HUDEP-2 (cell line): ENCODE measurements around the gene HTD2.
"Not testable (repeated sequence)": the region's sequence is repeated elsewhere in the genome, so short reads cannot be mapped to it uniquely, and the experiment has no call there.

ENCODE experiments used
- DNase-seq, 76 experiments: peaks; one replicate each; lab custom pipeline; 2025; ENCODE audit not compliant: unreplicated experiment in 76 of 76; lab: John Stamatoyannopoulos, UW

HTD2 gene

DNA sequence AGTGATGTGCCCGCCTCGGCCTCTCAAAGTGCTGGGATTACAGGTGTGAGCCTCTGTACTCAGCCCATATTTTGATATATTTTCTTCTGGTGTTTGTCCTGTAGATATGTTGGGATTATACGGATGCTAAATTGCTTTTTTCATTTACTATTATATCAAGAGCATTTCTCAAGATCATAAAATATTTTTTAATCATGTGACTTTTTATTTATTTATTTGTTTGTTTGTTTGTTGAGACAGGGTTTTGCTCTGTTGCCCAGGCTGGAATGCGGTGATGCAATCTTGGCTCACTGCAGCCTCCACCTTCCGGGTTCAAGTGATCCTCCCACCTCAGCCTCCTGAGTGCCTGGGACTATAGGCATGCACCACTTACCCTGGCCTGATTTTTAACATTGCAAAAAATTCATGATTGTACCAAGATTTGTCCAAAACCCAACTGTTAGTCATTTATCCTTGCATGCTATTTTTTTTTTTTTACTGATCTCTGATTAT lies 23.6 kb downstream of the HTD2 start:
- no peak for DNase-seq

- DNase-seq = no peak
Observed at GRCh38 chr3:58331593-58332152, 25.4 kb downstream of the HTD2 start.

DNA sequence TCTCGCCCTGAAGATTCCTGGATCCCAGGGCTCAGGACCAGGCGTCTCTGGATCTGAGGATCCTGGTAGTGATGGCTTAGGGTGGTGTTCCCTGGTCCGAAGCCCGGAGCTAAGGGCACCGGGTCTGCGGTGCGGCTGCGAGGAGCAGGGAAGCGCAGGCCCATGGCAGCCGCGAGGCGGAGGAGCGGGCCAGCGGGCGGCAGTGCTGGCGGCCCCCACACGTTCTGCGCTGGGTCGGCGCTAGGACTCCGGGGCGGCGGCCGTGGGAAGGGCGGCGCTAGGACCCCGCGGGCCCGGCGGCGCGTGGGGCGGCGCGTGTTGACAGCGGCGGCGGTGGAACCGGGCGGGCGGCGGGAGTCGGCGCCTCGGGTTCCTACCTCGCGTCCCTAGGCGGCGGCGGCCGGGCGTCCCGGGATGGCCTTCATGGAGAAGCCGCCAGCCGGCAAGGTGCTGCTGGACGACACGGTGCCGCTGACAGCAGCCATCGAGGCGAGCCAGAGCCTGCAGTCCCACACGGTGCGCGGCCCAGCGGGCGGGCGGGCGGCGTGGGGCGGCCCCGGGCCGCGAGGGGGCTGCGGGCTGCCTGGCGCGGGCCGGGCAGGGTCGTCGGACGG lies 26.4 kb downstream of the HTD2 start, which contains the start of gene PXK:
TSS of gene PXK (plus strand) at position 318 of the 614 bp plus-strand sequence. CDS start at position 415, 97 bp downstream.
- DNase-seq = peak in 64 of 76 experiments; percentile 5 to 78 (median 52)

DNA sequence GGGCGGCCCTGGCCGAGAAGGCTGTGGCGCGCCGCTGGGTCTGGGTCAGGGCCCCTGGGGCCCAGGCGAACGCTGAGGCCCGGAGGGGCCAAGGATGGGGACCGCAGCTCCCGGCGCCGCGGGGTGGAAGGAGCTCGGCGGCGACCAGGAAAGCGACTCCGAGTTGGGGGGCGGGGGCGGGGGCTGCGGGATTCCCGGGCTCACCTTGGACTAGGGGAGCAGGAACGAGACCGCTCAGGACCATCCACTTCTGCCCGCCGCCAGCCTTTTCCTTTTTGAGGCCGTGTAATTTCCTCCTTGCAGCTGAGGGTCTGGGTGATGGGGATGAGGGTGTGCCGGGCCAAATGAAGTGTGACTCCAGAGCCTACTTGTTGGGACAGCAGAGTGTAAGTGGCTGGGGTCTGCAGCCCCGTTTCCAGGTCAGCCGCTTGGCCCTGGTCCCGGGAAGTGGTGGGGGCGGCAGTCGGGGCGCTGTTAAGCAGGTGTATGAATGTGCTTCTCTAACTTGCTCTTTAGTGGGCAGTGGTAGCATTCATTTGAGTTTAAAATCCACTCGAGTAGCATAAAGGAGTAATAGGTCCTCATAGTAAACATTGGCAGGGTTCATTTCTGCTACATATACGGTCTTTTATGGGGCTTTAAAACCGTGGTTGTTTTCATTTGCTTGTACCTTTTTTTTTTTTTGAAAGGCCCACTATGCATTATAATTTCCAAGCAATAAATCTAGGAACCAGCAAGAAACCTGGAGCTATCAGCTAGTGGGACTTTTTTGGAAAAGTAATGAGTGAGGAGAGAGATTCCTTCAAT lies 27.1 kb downstream of the HTD2 start:
- peak in 4 of 76 experiments; percentile 6 to 15 (median 9) for DNase-seq

- no peak for DNase-seq
Observed at GRCh38 chr3:58334013-58334321, 27.6 kb downstream of the HTD2 start.

GRCh38 chr3:58334506-58334884 lies 28.2 kb downstream of the HTD2 start:
- peak in 1 of 76 experiments; percentile 26 for DNase-seq

- DNase-seq = no peak
Observed at GRCh38 chr3:58335652-58335947, 29.3 kb downstream of the HTD2 start.

DNA sequence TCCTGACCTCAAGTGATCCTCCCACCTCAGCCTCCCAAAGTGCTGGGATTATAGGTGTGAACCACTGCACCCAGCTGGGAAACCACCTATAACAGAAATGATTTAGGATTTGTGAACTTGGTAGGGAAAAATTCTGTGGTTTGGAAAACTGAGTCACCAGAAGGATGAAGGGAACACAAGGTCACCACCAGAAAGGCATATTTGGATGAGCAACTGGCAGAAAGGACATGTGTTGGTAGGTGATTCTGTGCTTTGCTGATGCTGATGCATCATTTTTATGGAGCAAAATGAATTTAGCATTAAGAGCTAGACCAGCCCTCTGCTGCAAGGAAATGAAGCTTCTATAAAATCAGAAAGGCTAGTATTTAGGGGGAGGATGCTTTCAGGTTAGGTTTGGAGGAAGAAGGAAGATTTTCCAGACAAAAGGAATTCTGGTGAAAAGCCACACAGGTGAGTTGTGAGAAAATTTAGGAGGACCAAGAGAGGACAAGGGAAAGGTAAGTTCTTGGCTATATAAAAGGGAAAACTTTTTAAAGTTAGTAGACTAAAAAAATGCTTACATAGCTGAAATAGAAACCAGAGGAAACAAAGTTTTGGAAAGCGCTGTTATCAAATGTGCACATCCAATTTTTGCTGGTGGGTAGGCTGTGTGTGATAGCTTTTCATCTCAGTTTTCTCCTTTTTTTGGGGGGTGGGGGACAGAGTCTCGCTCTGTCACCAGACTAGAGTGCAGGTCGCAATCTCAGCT lies 30.0 kb downstream of the HTD2 start:
- no peak for DNase-seq

- DNase-seq = no peak
Observed at GRCh38 chr3:58337190-58337589, 30.9 kb downstream of the HTD2 start.

DNA sequence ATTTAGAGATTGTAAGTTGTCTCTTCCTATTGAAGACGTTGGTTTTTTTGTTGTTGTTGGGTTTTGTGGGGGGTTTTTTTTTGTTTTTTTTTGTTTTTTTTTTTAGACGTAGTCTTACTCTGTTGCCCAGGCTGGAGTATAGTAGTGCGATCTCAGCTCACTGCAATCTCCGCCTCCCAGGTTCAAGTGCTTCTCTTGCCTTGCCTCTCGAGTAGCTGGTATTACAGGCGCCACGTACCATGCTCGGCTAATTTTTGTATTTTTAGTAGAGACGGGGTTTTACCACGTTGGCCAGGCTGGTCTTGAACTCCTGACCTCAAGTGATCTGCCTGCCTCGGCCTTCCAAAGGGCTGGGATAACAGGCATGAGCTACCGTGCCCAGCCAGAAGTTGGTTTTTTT lies 32.8 kb downstream of the HTD2 start:
- not testable (repeated sequence) for DNase-seq

GRCh38 chr3:58340594-58341244 lies 34.4 kb downstream of the HTD2 start:
- DNase-seq = no peak

- no peak for DNase-seq
Observed at GRCh38 chr3:58341376-58341775, 35.1 kb downstream of the HTD2 start.

DNA sequence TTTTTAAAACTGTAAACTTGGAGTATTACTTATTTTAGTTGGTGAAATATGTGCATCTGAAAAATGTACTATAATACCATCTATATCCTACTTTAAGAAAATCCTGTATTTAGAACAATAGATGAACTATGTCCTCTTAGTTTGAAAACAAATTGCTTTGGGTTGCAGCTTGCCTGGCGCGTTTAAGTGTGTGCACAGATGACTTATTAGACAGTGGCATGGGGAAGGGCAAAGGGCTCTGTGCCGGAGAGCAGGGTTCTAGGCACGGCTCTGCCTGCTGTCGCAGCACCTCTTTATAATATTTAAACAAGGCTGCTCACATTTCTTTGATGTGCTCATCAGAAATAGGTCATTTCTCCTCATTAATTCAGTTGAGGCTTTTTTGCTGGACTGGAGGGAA lies 36.4 kb downstream of the HTD2 start:
- DNase-seq = no peak

DNA sequence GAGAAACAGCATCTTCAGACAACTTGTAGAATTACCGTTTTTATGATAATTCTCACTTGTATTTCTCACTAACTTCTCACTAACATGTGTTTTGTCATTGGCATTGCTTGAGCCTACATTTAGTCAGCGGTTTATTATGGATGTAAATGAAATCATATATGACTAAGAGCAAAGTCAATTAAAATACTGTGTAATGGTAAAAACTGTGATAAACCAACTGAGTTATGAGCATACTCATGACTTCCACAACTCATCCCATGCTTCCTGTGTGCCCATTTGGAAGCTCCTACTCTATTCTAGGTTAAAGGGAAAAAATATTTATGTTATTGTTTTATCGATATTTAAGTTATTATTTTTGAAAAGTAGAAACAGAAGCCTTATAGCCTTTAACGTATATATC lies 39.1 kb downstream of the HTD2 start:
- DNase-seq = no peak

DNA sequence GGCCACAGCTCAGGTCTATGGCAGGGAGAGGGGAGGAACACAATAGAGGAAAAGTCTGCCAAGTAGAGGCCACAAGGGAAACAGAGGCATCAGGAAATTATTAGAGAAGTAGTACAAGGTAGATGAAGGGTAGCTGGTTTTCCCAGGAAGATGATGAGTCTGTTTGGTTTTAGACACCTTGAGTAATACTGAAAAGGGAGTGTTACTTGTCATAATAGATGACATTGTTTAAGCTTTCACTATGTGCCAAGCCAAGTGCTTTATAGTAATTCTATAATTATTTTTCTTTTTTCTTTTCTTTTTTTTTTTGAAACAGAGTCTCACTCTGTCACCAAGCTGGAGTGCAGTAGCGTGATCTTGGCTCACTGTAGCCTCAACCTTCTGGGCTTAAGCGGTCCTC lies 40.0 kb downstream of the HTD2 start:
- DNase-seq = no peak

DNA sequence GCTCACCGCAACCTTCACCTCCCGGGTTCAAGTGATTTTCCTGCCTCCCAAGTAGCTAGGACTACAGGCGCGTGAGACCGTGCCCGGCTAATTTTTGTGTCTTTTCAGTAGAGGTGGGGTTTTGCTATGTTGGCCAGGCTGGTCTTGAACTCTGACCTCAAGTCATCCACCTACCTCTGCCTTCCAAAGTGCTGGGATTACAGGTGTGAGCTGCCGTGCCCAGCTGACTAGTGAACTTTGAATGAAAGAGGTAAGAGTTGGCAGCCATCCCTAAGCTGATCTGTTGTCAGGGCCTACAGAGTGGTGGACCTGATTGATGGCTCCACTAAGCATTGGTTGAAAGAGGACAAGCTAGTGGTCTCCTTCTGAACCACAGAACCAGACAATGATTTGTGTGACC lies 41.7 kb downstream of the HTD2 start:
- no peak for DNase-seq

DNA sequence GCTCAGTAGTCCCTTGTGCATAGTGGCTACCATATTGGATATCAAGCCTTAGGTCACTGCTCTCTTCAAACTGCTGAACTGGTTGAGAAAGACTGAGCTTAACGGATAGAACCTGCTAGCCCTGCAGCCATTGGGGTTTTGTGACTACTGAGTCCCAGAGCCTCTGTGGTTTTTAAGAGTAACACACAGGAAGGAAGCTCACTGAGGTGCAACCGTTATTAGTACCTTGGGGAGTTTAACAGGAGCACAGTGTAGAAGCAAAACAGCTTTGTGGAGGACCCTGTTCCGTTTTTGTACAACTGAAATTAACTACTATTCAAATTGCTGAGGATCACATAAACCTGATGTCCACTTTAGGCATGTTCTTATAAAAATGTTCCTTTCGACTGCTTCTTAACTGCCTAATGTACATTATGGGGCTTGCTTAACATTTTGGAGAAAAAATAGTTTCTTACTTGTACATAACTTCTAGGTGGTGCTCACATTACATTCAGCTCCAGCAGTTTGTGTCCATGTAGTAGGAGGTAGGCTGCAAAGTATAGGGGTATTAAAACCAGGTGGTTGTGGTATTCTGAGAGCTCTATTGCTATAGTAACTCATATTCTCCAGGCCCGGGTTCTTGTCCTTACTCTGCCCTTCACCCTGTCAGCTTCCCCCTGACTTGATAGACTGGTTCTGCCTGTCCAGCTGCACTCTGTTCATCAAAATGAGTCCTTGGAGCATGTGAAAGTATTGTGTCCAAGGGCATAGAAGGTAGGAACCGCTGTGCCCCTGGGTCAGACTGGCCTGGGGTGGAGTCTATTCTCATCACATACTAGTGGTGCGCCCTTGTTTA lies 43.7 kb downstream of the HTD2 start:
- no peak for DNase-seq

DNA sequence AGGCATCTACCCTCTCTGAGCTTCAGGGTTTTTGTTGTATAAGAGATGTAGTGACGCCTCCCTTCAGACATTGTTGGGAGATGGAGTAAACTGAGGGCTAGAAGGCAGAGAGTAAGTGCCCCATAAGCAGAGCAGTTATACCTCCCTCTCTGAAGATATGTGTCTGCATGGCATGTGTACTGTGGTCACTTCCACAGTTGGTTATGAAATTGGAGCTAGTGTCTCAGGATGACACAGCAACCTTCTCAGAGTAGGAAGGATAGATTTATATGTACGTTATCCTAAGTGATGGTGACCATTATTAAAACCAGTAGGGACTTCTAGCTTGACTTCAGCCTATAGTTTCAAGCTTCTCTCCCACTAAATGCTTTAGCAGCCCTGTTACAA lies 44.3 kb downstream of the HTD2 start:
- no peak for DNase-seq

- peak in 38 of 76 experiments; percentile 2 to 46 (median 18) for DNase-seq
Observed at GRCh38 chr3:58351920-58352319, 45.6 kb downstream of the HTD2 start.

DNA sequence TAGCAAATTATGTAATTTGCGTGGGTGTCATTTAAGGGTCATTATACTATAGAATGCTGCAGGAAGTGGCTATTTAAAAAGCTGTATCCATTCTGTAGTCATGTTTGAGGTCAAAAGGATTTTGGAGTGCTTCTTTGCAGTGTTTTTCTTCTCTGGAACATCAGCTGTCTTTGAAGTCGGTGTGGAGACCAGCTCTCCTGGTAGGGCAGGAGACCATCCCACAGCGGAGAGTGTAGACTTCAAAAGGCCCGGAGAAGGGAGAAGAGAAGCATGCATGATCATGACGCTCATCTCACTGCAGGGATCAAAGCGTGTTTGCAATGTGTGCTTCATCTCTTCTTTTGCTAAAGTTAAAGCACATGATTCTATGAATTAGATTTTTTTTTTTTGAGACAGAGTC lies 46.3 kb downstream of the HTD2 start:
- DNase-seq = no peak
